ENCODE results near the gene FGF6.

- no peak for TF ChIP-seq CTCF (optimal IDR thresholded peaks at IDR 0.05 in 1 of 3, IDR thresholded peaks at IDR 0.05 in 1 of 3, conservative IDR thresholded peaks at IDR 0.05 in 1 of 3; ENCODE audit: extremely low read depth in 1 of 3, insufficient read depth in 2 of 3, low read length in 3 of 3)
- no peak for TF ChIP-seq EZH2 (IDR thresholded peaks at IDR 0.05; ENCODE audit: low read length)
Measured at GRCh38 chr12:4393211-4393610, 52.4 kb downstream of the FGF6 start.
